Activated T-cell treated with anti-CD3 and anti-CD28 coated beads, Interleukin-2, amount 50 U/mL, for 1 hour (primary cell): ENCODE results near the gene TTC7B.

ENCODE experiments used
- DNase-seq: peaks from one replicate; pipeline ENCODE4 v3.0.0-alpha.2; 2020

Gene TTC7B

GRCh38 chr14:90804292-90805083 is 11.7 kb downstream of the TTC7B start:
- DNase-seq, result no peak

GRCh38 chr14:90803249-90803648 is 13.0 kb downstream of the TTC7B start:
- no peak for DNase-seq

- no peak for DNase-seq
These were observed 16.8 kb downstream of the TTC7B start for GRCh38 chr14:90799420-90799819.

GRCh38 chr14:90797919-90798318 is 18.3 kb downstream of the TTC7B start:
- no peak for DNase-seq

GRCh38 chr14:90797451-90797850 is 18.8 kb downstream of the TTC7B start:
- no peak for DNase-seq

GRCh38 chr14:90796329-90796728 is 19.9 kb downstream of the TTC7B start:
- no peak for DNase-seq

GRCh38 chr14:90795744-90796143 is 20.5 kb downstream of the TTC7B start:
- DNase-seq, result no peak

- no peak for DNase-seq
These were observed 24.7 kb downstream of the TTC7B start for GRCh38 chr14:90791486-90791885.

GRCh38 chr14:90788031-90788430 is 28.2 kb downstream of the TTC7B start:
- no peak for DNase-seq

GRCh38 chr14:90785876-90786450 is 30.3 kb downstream of the TTC7B start:
- no peak for DNase-seq

GRCh38 chr14:90785471-90785870 is 30.8 kb downstream of the TTC7B start:
- no peak for DNase-seq

GRCh38 chr14:90784621-90785270 is 31.5 kb downstream of the TTC7B start:
- no peak for DNase-seq

GRCh38 chr14:90783344-90783743 is 32.9 kb downstream of the TTC7B start:
- DNase-seq, result no peak

GRCh38 chr14:90782892-90783291 is 33.3 kb downstream of the TTC7B start:
- DNase-seq, result no peak

GRCh38 chr14:90781876-90782275 is 34.4 kb downstream of the TTC7B start:
- DNase-seq, result no peak

- DNase-seq, result no peak
These were observed 34.9 kb downstream of the TTC7B start for GRCh38 chr14:90781344-90781761.

GRCh38 chr14:90780519-90780918 is 35.7 kb downstream of the TTC7B start:
- DNase-seq, result no peak

- DNase-seq, result no peak
These were observed 37.5 kb downstream of the TTC7B start for GRCh38 chr14:90778571-90779255.

- DNase-seq, result no peak
These were observed 38.3 kb downstream of the TTC7B start for GRCh38 chr14:90777830-90778485.

GRCh38 chr14:90777358-90777757 is 38.9 kb downstream of the TTC7B start:
- DNase-seq, result no peak

GRCh38 chr14:90775441-90775840 is 40.8 kb downstream of the TTC7B start:
- DNase-seq, result no peak

GRCh38 chr14:90774316-90774715 is 41.9 kb downstream of the TTC7B start:
- no peak for DNase-seq

GRCh38 chr14:90773705-90774104 is 42.5 kb downstream of the TTC7B start:
- DNase-seq, result no peak
